Heart left ventricle (tissue), 16 donors: ENCODE results near the gene NFATC1. TPM values are rescaled to one million over a fixed set of nuclear protein-coding genes. Genes with fewer than 3 reads are reported as not detected.

ENCODE experiments used
- ATAC-seq, 4 donors: fragments of 200-7000 bp; cut with Tn5 transposase; one replicate each; pipeline ENCODE4 v1.9.1; 2020 to 2022; ENCODE audit warnings: moderate library complexity in 4 of 4, mild to moderate bottlenecking in 3 of 4, moderate number of reproducible peaks in 1 of 4
- DNase-seq, 5 donors: peaks; one replicate each; pipeline ENCODE4 v3.0.0-alpha.2; 2020
- H3K27ac ChIP-seq, 12 donors: fragments of 200-600 bp; sonication (generic) in 4 of 12; one replicate each; pipeline versions ENCODE4 v1.5.0 to v1.8.0; 2016 to 2022; ENCODE audit warnings: mild to moderate bottlenecking in 2 of 12
- H3K27me3 ChIP-seq, 9 donors: fragments of 200-600 bp; sonication (generic) in 2 of 9; one replicate each; pipeline versions ENCODE4 v1.5.1 to v1.8.0; 2016 to 2022; ENCODE audit warnings: mild to moderate bottlenecking in 3 of 9
- H3K36me3 ChIP-seq, 9 donors: fragments of 200-600 bp; sonication (generic) in 2 of 9; one replicate each; pipeline versions ENCODE4 v1.5.0 to v1.8.0; 2018 to 2022; ENCODE audit warnings: mild to moderate bottlenecking in 2 of 9
- H3K4me1 ChIP-seq, 12 donors: fragments of 200-600 bp; sonication (generic) in 4 of 12; one replicate each; pipeline versions ENCODE4 v1.5.0 to v1.8.0; 2016 to 2022; ENCODE audit warnings: mild to moderate bottlenecking in 3 of 12
- H3K4me3 ChIP-seq, 12 donors: fragments of 200-600 bp; sonication (generic) in 4 of 12; one replicate each; pipeline versions ENCODE4 v1.5.0 to v1.8.0; 2017 to 2022; ENCODE audit warnings: mild to moderate bottlenecking in 9 of 12, moderate library complexity in 4 of 12
- H3K9me3 ChIP-seq, 12 donors: fragments of 200-600 bp; sonication (generic) in 4 of 12; one replicate each; pipeline versions ENCODE4 v1.5.0 to v1.8.0; 2016 to 2022; ENCODE audit warnings: mild to moderate bottlenecking in 1 of 12
- POLR2A ChIP-seq, 2 donors: fragments of 450-650 bp; IDR thresholded peaks; one replicate each; pipeline ENCODE4 v1.6.1; 2017; ENCODE audit warnings: antibody characterized with exemption in 2 of 2, mild to moderate bottlenecking in 2 of 2, moderate library complexity in 2 of 2
- WGBS, 4 donors: extraction: QIAGEN DNeasy Blood & Tissue Kit in 2 of 4; methylation state at CpG; one replicate each; pipeline versions ENCODE4 v1.1.5 to v1.1.7; 2013 to 2018; 5-methylcytosine and 5-hydroxymethylcytosine counted together
- intact Hi-C, 10 donors: fragments of 100-400 bp; cut with DNase I; formaldehyde crosslinking; loops; one replicate each; pipeline versions ENCODE4 v1.11.1 to v1.14.2; 2022
- polyA plus RNA-seq, 2 donors: library from polyadenylated mRNA; stranded (reverse); fragments of 200-250 nt; gene quantifications; one replicate each; pipeline ENCODE4 v1.2.3, GENCODE V29; 2013
- total RNA-seq, 9 donors: library from RNA; depleted of rRNA in 2 of 9; stranded (reverse); fragments of >200 nt in 2 of 9; fragmentation: NEBNext Ultra II Directional in 3 of 9; extraction: Animal tissue kit (Norgen Biotek cat#: 25700) in 3 of 9; gene quantifications; one replicate each; pipeline versions ENCODE4 v1.1.0 to v1.2.4, GENCODE V29; 2016 to 2023
- TF ChIP-seq, protein P1 (sequence below), 12 donors: fragments of 200-600 bp; sonication (generic) in 4 of 12; IDR thresholded peaks; one replicate each; pipeline versions ENCODE4 v1.5.0 to v1.8.0; 2018 to 2022; ENCODE audit warnings: antibody characterized with exemption in 12 of 12, mild to moderate bottlenecking in 5 of 12
- donor health status: ischemic (EF 13 %, LVEDD 7.1; RV severe dilation, severe dysfunction).
- donor health status: healthy with polysubstance abuse.
- donor health status: DM: no; HTN: yes; CAD: no.
- donor health status: DM: no; HTN: no; CAD: no.
- donor health status: ischemic (EF 25% LVEDD 6.9; RV normal size, moderate dysfunction).
- donor health status: ischemic (EF 25% LVEDD 5.7; RV mildly dilated, moderate dysfunction).
- donor health status: healthy.
- donor health status: DM: yes; HTN: yes; CAD: no.
- donor health status: ischemic (EF 35%, LVEDD 5.7; RV mildly dilated, moderate dysfunction).
- donor health status: nonischemic (EF 11% LVEDD 7.7; RV severe dilation, severe dysfunction).
- donor health status: DM: yes; HTN: yes; CAD: no.
- donor health status: PGD.
- donor health status: ischemic (EF 29% LVEDD 5.4; RV normal size, mild dysfunction).
- donor health status: nonischemic (EF 23%, LVEDD 6.1; RV moderate dilation, normal function).

The NFATC1 gene
- total and polyA plus RNA-seq, 11 donors, result 6.5 to 26.7 (median 15.3) TPM

DNA sequence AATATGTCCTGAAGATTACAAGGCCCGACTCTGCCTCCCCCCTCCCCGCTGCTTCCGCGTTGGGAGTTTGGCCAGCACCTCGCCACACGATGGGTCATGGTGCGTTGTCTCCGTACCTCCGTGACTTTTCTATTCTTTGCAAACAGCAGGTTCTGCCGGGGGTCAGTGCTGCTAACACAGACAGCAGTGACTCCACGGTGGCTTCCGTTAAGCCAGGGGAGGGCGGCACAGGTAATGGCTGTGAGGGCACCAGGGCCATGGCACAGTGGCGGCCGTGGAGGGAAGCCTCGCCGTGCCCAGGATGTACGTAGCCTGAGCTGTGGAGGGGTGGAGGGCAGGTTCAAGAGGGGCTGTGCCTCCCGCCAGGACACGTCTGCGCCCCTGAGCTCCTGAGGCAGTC is 115.5 kb downstream of the NFATC1 start:
- no peak overlapping the region for H3K27ac ChIP-seq
- ATAC-seq (no peak), DNase-seq (peak in 2 of 5 donors; percentile 5 to 49)
- H3K9me3 ChIP-seq, result no peaks in the 10 kb centered on the region
- H3K4me3 ChIP-seq, result no peak overlapping the region
- TF ChIP-seq POLR2A (IDR thresholded peaks at IDR 0.05), result no peak
- TF ChIP-seq, protein P1, sequence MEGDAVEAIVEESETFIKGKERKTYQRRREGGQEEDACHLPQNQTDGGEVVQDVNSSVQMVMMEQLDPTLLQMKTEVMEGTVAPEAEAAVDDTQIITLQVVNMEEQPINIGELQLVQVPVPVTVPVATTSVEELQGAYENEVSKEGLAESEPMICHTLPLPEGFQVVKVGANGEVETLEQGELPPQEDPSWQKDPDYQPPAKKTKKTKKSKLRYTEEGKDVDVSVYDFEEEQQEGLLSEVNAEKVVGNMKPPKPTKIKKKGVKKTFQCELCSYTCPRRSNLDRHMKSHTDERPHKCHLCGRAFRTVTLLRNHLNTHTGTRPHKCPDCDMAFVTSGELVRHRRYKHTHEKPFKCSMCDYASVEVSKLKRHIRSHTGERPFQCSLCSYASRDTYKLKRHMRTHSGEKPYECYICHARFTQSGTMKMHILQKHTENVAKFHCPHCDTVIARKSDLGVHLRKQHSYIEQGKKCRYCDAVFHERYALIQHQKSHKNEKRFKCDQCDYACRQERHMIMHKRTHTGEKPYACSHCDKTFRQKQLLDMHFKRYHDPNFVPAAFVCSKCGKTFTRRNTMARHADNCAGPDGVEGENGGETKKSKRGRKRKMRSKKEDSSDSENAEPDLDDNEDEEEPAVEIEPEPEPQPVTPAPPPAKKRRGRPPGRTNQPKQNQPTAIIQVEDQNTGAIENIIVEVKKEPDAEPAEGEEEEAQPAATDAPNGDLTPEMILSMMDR (IDR thresholded peaks at IDR 0.05), result no peak
- peaks cover 0 to 32% (median 21%) of the 10 kb centered on the region in 12 donors for H3K4me1 ChIP-seq
- peaks cover 0 to 22% (median 3%) of the 10 kb centered on the region in 9 donors for H3K36me3 ChIP-seq
- no peaks in the 10 kb centered on the region for H3K27me3 ChIP-seq
- intact Hi-C loops, result no loop called here
- 95 to 99% (median 97%) methylated on average over 21 of the region's 21 CpGs for WGBS, 4 donors

DNA sequence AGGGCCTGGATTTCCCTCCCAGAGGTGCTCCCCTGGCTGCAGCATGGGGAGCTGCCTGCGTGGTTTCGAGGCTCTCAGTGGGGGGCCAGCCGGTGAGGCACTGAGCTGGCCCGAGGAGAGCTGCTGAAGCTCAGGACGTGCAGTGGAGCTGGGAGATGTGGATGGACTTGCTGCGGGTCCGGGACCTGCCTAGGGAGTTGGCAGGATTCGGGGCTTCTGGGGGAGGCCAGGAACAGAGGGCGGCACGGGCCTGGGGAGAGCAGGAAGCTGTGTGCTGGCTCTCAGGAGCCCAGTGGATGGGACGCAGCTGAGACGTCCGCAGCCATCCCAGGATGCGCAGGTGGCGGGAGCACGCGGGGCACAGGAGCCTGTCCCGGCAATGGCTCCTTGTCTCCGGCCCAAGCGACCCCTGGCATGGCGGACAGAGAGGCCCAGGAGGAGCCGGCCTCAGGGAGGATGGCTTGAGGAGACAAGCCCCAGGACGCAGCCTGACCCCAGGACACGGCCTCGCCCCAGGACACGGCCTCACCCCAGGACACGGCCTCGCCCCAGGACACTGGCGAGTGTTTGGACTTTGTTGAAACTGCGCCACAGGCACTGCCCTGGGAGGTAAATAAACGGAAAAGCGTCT is 116.1 kb downstream of the NFATC1 start:
- H3K27ac ChIP-seq, result no peak overlapping the region
- H3K36me3 ChIP-seq, result peaks cover 0 to 22% (median 3%) of the 10 kb centered on the region in 9 donors
- peaks cover 0 to 28% (median 16%) of the 10 kb centered on the region in 12 donors for H3K4me1 ChIP-seq
- ATAC-seq (no peak), DNase-seq (peak in 2 of 5 donors; percentile 4 to 61)
- WGBS, 4 donors, result 92 to 96% (median 93%) methylated on average over 31 to 32 of the region's 32 CpGs
- TF ChIP-seq POLR2A (IDR thresholded peaks at IDR 0.05), result no peak
- TF ChIP-seq, protein P1 (IDR thresholded peaks at IDR 0.05), result no peak
- intact Hi-C loops, result no loop called here
- no peaks in the 10 kb centered on the region for H3K9me3 ChIP-seq
- H3K27me3 ChIP-seq, result no peaks in the 10 kb centered on the region
- H3K4me3 ChIP-seq, result no peak overlapping the region

DNA sequence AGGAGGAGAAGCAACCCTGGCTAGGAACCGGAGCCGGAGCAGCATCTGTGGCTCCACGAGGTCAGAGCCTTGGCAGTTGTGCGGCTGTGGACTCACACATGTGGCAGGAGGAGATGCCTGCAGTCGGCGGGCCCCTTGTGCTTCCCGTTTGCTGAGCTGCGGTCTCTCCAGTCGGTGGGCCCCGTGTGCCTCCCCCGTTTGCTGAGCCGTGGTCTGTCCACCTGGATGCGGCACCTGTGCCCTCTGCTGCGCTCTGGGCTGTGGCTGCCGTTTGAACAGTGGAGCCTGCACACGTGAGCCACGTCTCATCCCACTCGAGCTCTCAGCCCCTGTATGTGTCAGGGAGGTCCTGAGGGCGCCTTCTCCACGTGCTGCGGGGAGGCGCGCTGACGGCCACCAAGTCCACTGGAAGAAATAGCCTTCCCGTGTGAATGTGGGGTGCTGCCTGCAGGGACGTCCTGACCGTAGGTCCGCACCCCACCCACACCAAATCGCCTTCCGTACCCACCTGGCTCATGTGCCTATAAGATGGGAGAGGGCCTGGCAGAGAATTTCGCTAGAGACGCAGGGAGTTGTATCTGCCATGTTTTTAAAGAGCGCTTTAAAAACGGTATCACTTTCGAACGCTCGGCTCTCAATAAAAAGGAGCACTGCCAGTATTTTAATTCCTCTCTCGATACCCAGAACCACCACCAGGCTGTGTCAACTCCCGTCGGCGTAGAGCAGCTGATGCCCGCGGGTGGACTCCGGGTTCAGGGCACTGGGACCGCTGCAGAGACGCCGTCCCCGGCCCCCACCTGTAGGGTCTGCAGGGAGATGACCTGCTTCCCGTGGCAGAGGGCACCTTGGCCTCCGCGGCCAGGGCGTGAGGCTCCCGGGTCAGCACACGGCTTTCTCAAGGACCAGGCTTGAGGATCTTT is 117.0 kb downstream of the NFATC1 start:
- Histone ChIP-seq H3K4me3 (no peak overlapping the region), H3K4me1 (peaks cover 0 to 28% (median 7%) of the 10 kb centered on the region in 12 donors), H3K36me3 (peaks cover 0 to 22% (median 3%) of the 10 kb centered on the region in 9 donors), H3K27me3 (no peaks in the 10 kb centered on the region), H3K27ac (no peak overlapping the region), H3K9me3 (no peaks in the 10 kb centered on the region)
- DNase-seq (peak in 1 of 5 donors; percentile 38), ATAC-seq (no peak)
- intact Hi-C loops, result no loop called here
- TF ChIP-seq POLR2A (IDR thresholded peaks at IDR 0.05), result no peak
- TF ChIP-seq, protein P1 (IDR thresholded peaks at IDR 0.05), result no peak
- 94 to 97% (median 95%) methylated on average over 37 to 54 of the region's 54 CpGs for WGBS, 4 donors
